GM10266 (cell line): ENCODE data around the gene CDC5L.

Source experiments
- DNase-seq: peaks from one replicate; pipeline ENCODE4 v3.0.0; 2012; ENCODE audit errors: extremely low spot score
- TF ChIP-seq, protein P1 (sequence below): IDR thresholded peaks from 2 replicates; pipeline ENCODE4 v1.5.1; 2012; ENCODE audit warnings: mild to moderate bottlenecking, low read depth; ENCODE audit not compliant: control insufficient read depth, insufficient read depth; ENCODE audit errors: missing control alignments

CDC5L gene

DNA sequence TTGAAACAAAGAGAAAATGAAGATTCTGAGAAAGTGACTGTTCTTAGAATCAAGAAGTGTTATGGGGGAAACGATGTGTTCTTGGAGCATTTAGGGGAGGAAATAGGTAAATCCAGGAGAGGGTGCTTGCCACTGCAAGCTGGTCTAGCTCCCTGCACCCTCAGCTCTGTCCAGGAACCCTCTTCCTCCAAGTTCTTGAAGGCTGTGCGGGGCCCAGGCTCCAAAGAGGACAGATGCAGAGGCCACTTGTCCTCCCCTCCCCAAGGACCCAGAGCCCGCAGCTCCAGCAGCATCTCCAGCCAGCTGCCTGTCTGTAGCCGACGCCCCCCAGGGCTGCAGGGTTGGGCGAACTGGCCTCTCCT lies 87.9 kb downstream of the CDC5L start:
- DNase-seq, result no peak
- TF ChIP-seq, protein P1, sequence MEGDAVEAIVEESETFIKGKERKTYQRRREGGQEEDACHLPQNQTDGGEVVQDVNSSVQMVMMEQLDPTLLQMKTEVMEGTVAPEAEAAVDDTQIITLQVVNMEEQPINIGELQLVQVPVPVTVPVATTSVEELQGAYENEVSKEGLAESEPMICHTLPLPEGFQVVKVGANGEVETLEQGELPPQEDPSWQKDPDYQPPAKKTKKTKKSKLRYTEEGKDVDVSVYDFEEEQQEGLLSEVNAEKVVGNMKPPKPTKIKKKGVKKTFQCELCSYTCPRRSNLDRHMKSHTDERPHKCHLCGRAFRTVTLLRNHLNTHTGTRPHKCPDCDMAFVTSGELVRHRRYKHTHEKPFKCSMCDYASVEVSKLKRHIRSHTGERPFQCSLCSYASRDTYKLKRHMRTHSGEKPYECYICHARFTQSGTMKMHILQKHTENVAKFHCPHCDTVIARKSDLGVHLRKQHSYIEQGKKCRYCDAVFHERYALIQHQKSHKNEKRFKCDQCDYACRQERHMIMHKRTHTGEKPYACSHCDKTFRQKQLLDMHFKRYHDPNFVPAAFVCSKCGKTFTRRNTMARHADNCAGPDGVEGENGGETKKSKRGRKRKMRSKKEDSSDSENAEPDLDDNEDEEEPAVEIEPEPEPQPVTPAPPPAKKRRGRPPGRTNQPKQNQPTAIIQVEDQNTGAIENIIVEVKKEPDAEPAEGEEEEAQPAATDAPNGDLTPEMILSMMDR, result peak; percentile 12

DNA sequence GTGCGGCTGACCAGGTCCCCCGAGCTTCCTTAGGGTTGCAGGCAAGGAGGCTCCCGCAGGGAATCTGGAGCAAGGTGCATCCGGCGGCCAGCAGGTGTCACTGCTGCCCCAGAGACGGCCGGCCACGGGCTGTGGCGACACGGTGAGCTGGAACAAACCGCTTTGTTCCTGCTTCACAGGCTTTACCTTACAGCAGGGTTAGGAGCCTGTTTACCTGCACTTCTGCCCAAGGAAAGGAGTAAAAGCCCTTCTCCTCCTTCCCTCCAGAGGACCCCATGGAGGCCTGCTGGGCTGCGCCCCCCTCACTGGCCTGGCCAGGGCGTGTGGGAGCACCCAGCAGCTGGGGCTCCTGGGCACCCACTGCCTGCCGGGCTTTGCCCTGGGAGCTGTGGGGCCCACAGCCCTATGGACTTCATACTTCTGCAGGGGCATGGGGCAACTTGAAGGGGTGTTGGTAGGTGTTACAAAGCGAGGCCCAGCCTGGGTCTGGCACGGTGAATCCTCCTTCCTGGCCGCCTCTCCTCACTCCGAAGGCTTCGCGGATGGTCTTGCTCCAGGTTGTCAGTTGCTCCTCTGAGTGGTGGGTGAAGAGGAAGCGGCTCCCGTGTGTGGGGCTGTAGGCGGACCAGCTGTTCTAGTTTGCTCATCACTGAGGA lies 88.4 kb downstream of the CDC5L start:
- TF ChIP-seq, protein P1, result peak; percentile 92
- DNase-seq, result peak; percentile 80

DNA sequence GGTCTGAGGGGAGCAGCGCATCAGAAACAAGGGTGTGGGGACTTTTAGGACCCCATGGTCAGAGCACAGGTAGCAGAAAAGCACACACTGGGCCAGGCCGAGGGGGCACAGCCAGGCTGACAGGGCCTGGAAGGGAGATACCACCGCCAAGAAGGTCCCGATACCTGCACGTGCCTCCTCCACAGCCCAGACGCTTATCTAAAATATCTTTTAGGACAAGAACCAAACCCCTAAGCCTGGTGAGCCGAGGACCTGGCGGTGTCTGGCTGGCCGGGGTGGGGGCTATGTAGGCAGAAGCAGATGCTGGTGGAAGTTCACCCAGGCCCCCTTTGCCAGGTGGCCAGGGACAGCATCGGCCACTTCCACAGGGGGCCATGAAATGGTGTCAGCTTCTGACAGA lies 89.3 kb downstream of the CDC5L start:
- DNase-seq, result no peak
- TF ChIP-seq, protein P1, result no peak

DNA sequence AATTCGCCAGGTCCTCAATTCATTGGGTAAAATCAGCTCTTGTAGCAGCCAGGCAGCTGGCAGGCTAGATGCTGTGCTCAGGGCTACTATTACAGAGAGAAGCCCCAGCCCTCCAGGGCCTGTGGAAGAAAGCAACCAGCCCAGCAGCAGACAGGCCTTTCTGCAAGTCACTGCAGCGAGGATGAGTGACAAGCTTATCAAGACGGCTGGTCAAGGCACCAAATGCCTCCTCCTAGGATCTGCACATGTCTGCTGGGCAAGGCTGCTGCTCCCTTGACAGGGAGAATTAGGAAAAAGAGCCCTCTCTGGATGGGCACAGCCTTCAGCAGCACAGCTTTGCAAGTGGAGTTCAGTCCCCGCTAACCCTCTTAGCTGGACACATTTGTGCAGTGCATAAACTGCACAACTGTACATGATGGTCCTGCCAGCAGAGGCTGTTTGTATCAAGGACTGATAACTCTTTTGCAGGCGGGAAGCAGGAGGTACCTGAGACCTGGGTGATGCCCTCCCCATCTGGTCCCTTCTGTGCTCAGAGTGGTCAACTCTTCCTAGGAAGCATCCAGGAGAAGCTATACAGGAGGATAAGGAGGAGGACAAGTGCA lies 89.9 kb downstream of the CDC5L start:
- TF ChIP-seq, protein P1, result no peak
- no peak for DNase-seq

DNA sequence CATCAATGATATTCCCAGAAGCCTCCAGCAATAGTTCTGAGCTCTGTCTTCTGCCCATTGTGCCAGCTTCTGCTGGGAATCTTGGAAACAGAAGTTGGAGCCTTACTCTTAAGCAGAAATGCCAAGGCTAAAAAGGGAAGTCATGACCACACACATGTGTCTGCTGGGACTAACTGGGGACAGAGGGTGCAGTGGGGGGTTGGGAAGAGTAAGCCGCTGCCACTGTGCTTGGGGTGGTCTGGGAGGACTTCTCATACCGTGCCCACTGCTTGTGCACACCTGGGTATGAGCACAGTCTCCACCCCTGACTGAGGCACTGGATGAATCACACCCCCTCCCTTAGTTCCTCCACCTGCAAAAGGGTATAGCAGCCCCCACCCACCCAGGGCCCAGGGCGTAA lies 90.7 kb downstream of the CDC5L start:
- TF ChIP-seq, protein P1, result no peak
- DNase-seq, result no peak

DNA sequence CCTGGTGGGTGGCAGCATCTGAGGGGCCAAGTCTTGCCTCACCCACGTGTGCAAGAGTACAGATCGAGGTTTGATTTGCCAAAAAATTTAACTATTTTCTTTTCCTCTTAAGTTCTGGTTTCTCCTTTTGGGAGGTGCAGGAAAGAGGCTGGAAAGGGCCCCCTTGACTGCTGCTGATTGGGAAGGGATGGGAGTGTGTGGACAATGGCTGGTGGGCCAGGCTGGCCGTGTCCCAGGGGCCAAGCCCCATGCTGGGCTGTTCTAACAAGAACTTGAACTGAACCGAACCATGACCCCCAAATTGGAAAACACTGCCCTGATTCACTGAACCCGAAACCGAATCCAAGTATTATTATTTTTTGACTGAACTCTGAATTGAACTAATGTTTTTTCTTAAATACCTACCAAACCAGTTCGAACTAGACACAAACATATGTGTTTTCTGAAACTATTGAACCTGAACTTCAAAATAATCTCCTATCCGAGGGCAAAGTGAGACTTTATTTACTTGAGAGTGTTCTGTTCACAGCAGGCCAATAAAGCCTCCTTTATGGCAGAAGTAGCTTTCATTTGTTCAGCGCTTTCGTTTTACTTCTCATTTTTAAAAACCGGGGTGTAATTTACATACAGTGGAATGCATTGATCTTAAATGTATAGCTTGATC lies 91.2 kb downstream of the CDC5L start:
- TF ChIP-seq, protein P1, result no peak
- no peak for DNase-seq

DNA sequence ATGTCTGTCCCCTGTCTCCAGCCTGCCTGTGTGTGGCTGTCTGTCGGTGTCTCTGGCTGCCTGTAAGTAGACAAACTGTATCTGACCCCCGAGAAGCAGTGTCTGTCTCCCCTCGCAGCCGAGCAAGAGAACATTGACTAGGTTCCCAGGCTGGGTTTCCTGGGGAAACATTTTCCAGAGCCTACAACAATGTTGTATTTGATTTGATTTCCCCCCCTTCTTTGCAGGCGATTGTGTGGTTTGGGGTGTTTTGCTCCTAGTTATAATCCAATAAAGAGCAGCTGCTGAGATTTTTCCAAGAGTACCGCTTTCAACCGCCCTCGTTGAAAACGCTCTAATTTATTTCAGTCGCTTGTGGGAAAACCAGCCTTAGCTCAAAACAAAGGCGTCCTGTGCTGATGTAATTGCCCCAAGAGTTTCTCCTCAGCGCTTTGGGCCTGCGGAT lies 92.6 kb downstream of the CDC5L start:
- no peak for DNase-seq
- TF ChIP-seq, protein P1, result no peak
